Right cardiac atrium (tissue), 5 donors: ENCODE results near the gene ANKRD62. TPM values are rescaled to one million over a fixed set of nuclear protein-coding genes. Genes with fewer than 3 reads are reported as not detected.
A peak's percentile ranks its signal among the peaks of the same experiment; 100 is the strongest.
"Not testable (repeated sequence)": the region's sequence is repeated elsewhere in the genome, so short reads cannot be mapped to it uniquely, and the experiment has no call there.

Source experiments
- ATAC-seq, 2 donors: fragments of 200-7000 bp; cut with Tn5 transposase; one replicate each; pipeline versions ENCODE4 v1.8.0 to v1.9.1; 2020; ENCODE audit warnings: moderate library complexity in 2 of 2, mild to moderate bottlenecking in 1 of 2
- DNase-seq, 3 donors: peaks; one replicate each; pipeline ENCODE4 v3.0.0-alpha.2; 2020
- H3K27ac ChIP-seq: one replicate; pipeline ENCODE4 v1.5.1; 2013; ENCODE audit warnings: mild to moderate bottlenecking, low read length, control low read depth, moderate library complexity
- H3K27me3 ChIP-seq: one replicate; pipeline ENCODE4 v1.6.1; 2013; ENCODE audit not compliant: control insufficient read depth, insufficient read depth
- H3K4me1 ChIP-seq: one replicate; pipeline ENCODE4 v1.6.1; 2013; ENCODE audit warnings: low read length; ENCODE audit not compliant: control insufficient read depth, insufficient read depth
- H3K4me3 ChIP-seq: one replicate; pipeline ENCODE4 v1.5.1; 2013; ENCODE audit warnings: low read length, control low read depth
- H3K9me3 ChIP-seq: one replicate; pipeline ENCODE4 v1.6.1; 2013; ENCODE audit warnings: low read length; ENCODE audit not compliant: control insufficient read depth
- WGBS: extraction: QIAGEN DNeasy Blood & Tissue Kit; methylation state at CpG from one replicate; pipeline ENCODE4 v1.1.7; 2013; 5-methylcytosine and 5-hydroxymethylcytosine counted together
- intact Hi-C, 4 donors: fragments of 100-400 bp; cut with DNase I; formaldehyde crosslinking; loops; one replicate each; pipeline versions ENCODE4 v1.11.0 to v1.14.0; 2022 to 2023
- polyA plus RNA-seq: library from polyadenylated mRNA; stranded (reverse); fragments of 200-250 nt; gene quantifications from one replicate; pipeline ENCODE4 v1.2.3, GENCODE V29; 2013
- total RNA-seq, 4 donors: library from RNA; stranded (reverse); fragmentation: NEBNext Ultra II Directional; extraction: Animal tissue kit (Norgen Biotek cat#: 25700); gene quantifications; one replicate each; pipeline ENCODE4 v1.2.1, GENCODE V29; 2021
- donor health status: healthy with polysubstance abuse.
- donor health status: DM: no; HTN: yes; CAD: no.
- donor health status: DM: no; HTN: no; CAD: no.
- donor health status: DM: no; HTN: yes; CAD: no; lungs with severe emphysema.
- donor health status: DM: yes; HTN: yes; CAD: no.

The ANKRD62 gene
- total and polyA plus RNA-seq, 5 donors: not detected

DNA sequence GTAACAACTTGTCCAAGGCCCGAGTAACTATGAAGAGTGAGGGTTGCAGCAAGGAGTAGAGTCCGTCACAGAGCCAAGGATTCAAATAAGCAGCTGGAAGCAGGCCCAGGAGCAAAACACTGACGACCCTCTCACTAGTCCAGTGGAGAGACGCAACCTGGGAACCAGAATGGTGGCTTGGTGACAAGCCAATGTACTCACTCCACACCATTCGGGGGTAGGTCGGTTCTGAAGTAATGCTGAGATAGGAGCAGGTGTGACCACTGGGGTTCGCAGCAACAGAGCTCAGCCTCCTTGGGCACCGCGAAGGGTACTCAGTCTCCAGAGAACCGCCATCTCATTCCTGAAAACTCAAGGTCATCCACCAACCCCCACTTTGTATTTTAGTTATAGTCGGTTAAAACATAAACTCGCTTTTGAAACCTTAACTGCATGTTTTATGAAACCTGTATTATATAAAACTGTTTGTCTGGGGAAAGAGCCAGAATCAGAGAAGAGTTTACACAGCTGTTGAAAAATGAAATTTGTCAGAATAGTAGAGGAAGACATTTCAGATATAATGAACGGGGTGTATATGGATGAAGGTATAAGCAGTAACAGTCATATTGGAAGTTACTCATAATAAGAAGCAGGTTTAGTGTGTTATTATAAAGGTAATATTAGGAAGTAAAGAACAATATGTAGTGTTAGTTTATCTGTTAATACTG, 8.6 kb downstream of the ANKRD62 start:
- Histone ChIP-seq H3K27me3 (no peaks in the 10 kb centered on the region), H3K9me3 (no peaks in the 10 kb centered on the region), H3K27ac (no peak overlapping the region), H3K4me1 (no peaks in the 10 kb centered on the region), H3K4me3 (no peak overlapping the region)
- ATAC-seq (no peak), DNase-seq (no peak)
- intact Hi-C loops: no loop called here
- 57% methylated on average over 13 of the region's 13 CpGs for WGBS

DNA sequence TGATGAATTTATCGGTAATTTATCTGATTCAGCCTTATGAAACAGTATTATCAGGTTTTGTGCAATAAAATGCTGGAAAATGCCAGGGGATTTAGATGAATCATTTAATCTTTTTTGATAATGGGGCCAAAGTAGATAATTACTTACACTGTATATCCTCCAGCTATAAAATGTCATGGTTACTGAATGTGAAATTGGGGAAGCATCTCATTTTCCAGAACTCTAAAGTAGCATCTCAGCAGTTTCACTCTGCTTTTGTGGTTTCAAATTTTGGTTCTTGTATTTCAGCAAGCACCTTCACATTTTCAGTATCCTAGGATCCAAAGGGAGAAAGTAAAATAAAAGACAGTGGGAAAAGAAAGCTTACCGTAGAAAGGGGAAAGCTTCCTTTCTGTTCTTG, 12.8 kb downstream of the ANKRD62 start:
- H3K9me3 ChIP-seq: no peaks in the 10 kb centered on the region
- intact Hi-C loops: no loop called here
- 80% methylated on average over 2 of the region's 2 CpGs for WGBS
- no peaks in the 10 kb centered on the region for H3K27me3 ChIP-seq
- no peak overlapping the region for H3K27ac ChIP-seq
- DNase-seq (no peak), ATAC-seq (no peak)
- no peak overlapping the region for H3K4me3 ChIP-seq
- no peaks in the 10 kb centered on the region for H3K4me1 ChIP-seq

DNA sequence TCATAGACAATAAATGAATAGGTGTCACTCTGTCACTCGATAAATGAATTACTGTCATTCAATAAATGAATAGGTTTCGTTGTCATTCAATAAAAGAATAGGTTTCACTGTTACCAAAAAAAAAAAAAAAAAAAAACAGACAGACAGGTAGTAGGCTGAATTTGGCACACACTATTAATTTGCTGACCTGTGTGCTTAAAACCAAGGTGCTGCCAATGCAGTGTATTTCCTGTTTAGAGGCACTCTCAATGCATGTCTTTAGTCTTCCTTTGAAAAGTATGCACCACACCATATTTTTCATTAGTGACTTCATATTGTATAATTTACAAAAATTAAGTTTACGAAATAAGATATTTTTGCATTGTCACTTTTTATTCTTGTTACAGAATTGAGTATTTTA, 16.2 kb downstream of the ANKRD62 start:
- no peak for ATAC-seq
- intact Hi-C loops: no loop called here

DNA sequence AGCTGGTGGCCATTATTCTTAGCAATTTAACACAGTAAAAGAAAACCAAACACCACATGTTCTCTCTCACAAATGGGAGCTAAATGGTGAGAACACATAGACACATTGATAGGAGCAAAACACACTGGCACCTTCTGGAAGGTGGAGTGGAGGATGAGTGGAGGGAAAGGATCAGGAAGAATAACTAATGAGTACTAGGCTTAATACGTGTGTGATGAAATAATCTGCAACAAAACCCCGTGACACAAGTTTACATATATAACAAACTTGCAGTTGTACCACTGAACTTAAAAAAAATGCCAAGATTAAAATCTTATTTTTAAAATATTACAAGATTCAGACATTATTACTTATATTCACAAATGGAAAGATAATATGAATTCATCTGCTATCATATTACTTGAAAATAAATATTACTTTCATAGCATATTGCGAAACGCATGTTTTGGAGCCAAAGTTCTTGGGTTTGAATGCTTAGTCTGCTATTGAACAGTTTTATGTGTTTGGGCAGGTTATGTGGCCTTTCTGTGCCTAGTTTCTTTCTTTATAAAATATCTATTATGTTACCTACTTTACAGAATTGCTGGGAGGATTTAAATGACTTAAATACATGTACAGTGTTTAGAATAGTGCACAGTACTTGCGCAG, 20.5 kb downstream of the ANKRD62 start:
- no peaks in the 10 kb centered on the region for H3K27me3 ChIP-seq
- H3K4me1 ChIP-seq: no peaks in the 10 kb centered on the region
- intact Hi-C loops: no loop called here
- no peak overlapping the region for H3K4me3 ChIP-seq
- WGBS: 83% methylated on average over 5 of the region's 5 CpGs
- H3K27ac ChIP-seq: no peak overlapping the region
- H3K9me3 ChIP-seq: no peaks in the 10 kb centered on the region
- DNase-seq (no peak), ATAC-seq (no peak)

More for the DNA sequence above, 16.2 kb downstream of the ANKRD62 start:
- Histone ChIP-seq H3K9me3 (no peaks in the 10 kb centered on the region), H3K27ac (no peak overlapping the region), H3K4me1 (no peaks in the 10 kb centered on the region), H3K27me3 (no peaks in the 10 kb centered on the region), H3K4me3 (no peak overlapping the region)
- DNase-seq: no peak
- 89% methylated on average over 3 of the region's 3 CpGs for WGBS

DNA sequence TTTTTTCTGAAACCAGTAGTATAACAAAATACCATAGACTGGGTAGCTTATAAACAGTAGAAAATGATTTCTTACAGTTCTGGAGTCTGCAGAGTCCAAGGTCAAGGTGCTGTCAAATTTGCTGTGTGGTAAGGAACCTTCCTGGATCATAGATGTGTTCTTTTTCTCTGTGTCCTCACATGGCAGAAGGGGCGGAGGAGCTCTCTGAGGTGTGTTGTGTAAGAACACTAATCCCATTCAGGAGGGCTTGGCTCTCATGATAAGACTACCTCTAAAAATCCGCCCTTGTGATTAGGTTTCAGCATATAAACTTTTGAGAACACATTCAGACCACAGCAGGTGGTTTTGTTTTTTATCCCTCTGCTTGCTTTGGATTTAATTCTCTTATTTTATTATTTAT, 25.7 kb downstream of the ANKRD62 start:
- H3K4me1 ChIP-seq: no peaks in the 10 kb centered on the region
- no peaks in the 10 kb centered on the region for H3K9me3 ChIP-seq
- no peak overlapping the region for H3K4me3 ChIP-seq
- DNase-seq (no peak), ATAC-seq (no peak)
- intact Hi-C loops: no loop called here
- H3K27ac ChIP-seq: no peak overlapping the region
- WGBS: 98% methylated on average over 2 of the region's 2 CpGs
- H3K27me3 ChIP-seq: no peaks in the 10 kb centered on the region

DNA sequence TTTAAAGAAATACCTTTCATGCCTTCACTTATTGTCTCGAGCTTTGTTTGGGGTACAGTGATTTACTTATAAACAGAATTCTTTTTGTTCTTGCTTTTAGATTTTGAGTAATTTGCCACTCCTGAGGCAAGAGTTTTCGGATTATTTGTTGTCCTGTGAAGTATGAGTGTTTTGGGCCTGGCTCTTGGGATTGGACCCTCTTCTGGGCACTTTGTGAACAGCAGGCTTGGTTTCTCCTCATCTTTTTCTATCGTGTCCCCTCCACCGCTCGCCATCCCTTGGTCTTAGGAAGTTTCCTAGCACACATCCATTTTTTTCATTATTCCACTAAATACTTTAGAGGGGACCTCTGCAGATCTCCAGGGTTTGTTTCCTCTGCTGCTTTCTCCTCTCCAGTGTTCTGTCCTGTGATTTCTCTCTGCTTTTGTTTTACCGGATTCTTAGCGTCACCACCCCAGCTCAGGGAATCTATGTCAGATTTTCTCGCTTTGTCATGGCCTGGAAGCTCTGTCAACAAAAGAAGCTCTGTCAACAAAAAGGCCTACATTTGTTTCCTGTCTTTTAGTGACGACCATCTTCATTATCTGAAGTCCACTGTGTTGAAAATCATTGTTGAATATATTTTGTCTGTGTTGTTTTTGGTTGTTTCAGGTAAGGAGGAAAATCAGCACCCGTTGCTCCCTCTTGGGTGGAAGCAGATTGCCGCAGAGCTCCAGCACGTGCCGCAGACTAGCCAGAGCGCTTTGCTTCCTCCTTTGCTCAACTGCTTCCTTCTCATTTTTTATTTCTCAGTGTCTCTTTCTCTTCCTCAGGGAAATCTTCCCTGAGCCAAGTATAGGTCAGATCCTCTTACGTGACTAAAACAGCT, 27.8 kb downstream of the ANKRD62 start:
- Histone ChIP-seq H3K9me3 (no peaks in the 10 kb centered on the region), H3K27me3 (no peaks in the 10 kb centered on the region), H3K4me3 (no peak overlapping the region), H3K27ac (no peak overlapping the region), H3K4me1 (no peaks in the 10 kb centered on the region)
- DNase-seq: no peak
- no peak for ATAC-seq
- intact Hi-C loops: no loop called here
- WGBS: 64% methylated on average over 15 of the region's 15 CpGs

DNA sequence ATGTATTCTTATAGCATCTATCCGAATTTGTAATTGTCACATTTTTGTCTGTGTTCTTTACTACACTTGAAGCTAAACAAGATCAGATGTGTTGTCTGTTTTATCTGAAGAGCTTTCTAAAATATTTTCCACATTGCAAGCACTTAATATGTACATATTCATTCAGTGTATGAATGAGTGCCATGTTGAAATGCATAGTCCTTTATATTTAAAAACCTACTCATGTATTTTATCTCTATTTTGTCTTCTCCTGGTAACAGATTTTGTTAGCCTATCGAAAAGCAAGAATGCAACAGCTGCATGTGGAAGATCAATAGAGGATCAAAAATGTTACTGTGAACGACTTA, 28.4 kb downstream of the ANKRD62 start:
- ATAC-seq, H3K4me3 ChIP-seq, DNase-seq, H3K9me3 ChIP-seq, H3K27me3 ChIP-seq, H3K4me1 ChIP-seq, H3K27ac ChIP-seq, intact Hi-C loops: not testable (repeated sequence)
- WGBS: 83% methylated on average over 3 of the region's 3 CpGs

DNA sequence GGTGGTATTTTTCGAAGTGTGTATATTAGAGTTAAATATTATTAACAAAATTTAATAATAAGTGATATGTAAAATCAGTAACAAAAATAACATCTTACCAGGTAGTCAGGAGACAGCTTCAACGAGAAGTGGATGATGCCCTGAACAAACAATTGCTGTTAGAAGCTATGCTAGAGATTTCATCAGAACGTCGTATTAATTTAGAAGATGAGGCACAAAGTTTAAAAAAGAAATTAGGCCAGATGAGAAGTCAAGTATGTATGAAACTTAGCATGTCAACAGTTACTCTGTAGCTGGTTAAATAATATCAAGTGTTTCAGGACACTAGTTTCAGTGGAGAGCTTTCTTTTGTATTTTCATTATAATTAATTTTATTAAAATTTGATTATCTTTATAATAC, 34.0 kb downstream of the ANKRD62 start:
- H3K9me3 ChIP-seq, H3K27ac ChIP-seq, intact Hi-C loops, ATAC-seq, H3K4me1 ChIP-seq, H3K27me3 ChIP-seq, DNase-seq, H3K4me3 ChIP-seq: not testable (repeated sequence)
- 66% methylated on average over 4 of the region's 4 CpGs for WGBS

DNA sequence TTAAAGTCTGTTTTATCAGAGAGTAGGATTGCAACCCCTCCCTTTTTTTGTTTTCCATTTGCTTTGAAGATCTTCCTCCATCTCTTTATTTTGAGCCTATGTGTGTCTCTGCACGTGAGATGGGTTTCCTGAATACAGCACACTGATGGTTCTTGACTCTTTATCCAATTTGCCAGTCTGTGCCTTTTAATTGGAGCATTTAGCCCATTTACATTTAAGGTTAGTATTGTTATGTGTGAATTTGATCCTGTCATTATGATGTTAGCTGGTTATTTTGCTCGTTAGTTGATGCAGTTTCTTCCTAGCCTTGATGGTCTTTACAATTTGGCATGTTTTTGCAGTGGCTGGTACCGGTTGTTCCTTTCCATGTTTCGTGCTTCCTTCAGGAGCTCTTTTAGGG, 45.2 kb downstream of the ANKRD62 start:
- WGBS: 82% methylated on average over 3 of the region's 4 CpGs
- ATAC-seq, intact Hi-C loops: not testable (repeated sequence)

DNA sequence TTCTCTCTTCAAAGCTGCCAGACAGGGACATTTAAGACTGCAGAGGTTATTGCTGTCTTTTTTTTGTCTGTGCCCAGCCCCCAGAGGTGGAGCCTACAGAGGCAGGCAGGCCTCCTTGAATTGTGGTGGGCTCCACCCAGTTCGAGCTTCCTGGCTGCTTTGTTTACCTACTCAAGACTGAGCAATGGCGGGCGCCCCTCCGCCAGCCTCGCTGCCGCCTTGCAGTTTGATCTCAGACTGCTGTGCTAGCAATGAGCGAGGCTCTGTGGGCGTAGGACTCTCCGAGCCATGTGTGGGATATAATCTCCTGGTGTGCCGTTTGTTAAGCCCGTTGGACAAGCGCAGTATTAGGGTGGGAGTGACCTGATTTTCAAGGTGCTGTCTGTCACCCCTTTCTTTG, 47.2 kb downstream of the ANKRD62 start:
- peak in 1 of 3 donors; percentile 15 for DNase-seq
- H3K4me3 ChIP-seq, H3K27ac ChIP-seq, intact Hi-C loops, ATAC-seq, H3K4me1 ChIP-seq, H3K27me3 ChIP-seq, H3K9me3 ChIP-seq: not testable (repeated sequence)
- WGBS: 81% methylated on average over 9 of the region's 12 CpGs

More for the DNA sequence above, 45.2 kb downstream of the ANKRD62 start:
- not testable (repeated sequence) for H3K9me3 ChIP-seq, H3K4me1 ChIP-seq, H3K4me3 ChIP-seq, DNase-seq, H3K27ac ChIP-seq, H3K27me3 ChIP-seq

DNA sequence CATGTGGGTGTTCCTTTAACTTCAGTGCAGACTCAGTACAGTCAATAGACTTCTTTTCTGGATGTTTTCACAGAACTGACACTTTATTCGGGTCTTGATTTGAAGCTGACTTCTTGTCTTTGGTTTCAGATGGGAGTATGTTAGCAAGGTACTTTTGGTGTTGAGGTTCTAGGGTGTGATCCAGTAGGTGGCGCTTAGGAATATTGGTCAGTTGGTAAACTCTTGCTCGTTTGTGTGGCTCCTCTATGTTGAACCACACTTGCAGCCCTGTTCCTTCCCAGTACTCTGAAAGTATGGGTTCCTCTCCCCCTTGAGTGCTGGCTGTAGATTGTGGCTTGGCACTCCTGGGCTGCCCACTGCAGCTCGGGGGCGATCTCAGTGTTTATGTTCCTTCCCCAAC, 48.1 kb downstream of the ANKRD62 start:
- ATAC-seq, H3K27ac ChIP-seq, DNase-seq, H3K4me3 ChIP-seq, H3K27me3 ChIP-seq, H3K9me3 ChIP-seq, intact Hi-C loops, H3K4me1 ChIP-seq: not testable (repeated sequence)
- WGBS: no CpG with 5 or more reads among the region's 5 CpGs
